Brain microvascular endothelial cell (primary cell): ENCODE results near the gene SLC25A11.
"Not testable (repeated sequence)": the region's sequence is repeated elsewhere in the genome, so short reads cannot be mapped to it uniquely, and the experiment has no call there.

Experiments
- DNase-seq: peaks from one replicate; pipeline ENCODE4 v3.0.0-alpha.2; 2020
- H3K27ac ChIP-seq: fragments of 250-450 bp; sonication (Bioruptor Pico); 2 replicates; pipeline ENCODE4 v1.5.1; 2020; ENCODE audit warnings: mild to moderate bottlenecking, moderate library complexity
- H3K27me3 ChIP-seq: fragments of 250-450 bp; sonication (Bioruptor Pico); replicated peaks from 2 replicates; pipeline ENCODE4 v1.5.1; 2020; ENCODE audit warnings: mild to moderate bottlenecking
- H3K36me3 ChIP-seq: fragments of 250-450 bp; sonication (Bioruptor Pico); replicated peaks from 2 replicates; pipeline ENCODE4 v1.5.1; 2020; ENCODE audit warnings: mild to moderate bottlenecking
- H3K4me3 ChIP-seq: 2 replicates; pipeline ENCODE4 v1.5.1; 2011; ENCODE audit warnings: low read depth, mild to moderate bottlenecking, control low read depth, low read length, moderate library complexity
- CTCF ChIP-seq: IDR thresholded peaks from 2 replicates; pipeline ENCODE4 v1.5.1; 2011; ENCODE audit warnings: low read depth, mild to moderate bottlenecking, moderate library complexity, low read length, control low read depth, inconsistent platforms; ENCODE audit errors: missing control alignments
- in situ Hi-C: cut with HindIII; loops from 2 replicates; pipeline ENCODE4 v1.10.0; 2017; ENCODE audit warnings: low sequenced_read_pairs, low pct_ligation_motif_present

The SLC25A11 gene

DNA sequence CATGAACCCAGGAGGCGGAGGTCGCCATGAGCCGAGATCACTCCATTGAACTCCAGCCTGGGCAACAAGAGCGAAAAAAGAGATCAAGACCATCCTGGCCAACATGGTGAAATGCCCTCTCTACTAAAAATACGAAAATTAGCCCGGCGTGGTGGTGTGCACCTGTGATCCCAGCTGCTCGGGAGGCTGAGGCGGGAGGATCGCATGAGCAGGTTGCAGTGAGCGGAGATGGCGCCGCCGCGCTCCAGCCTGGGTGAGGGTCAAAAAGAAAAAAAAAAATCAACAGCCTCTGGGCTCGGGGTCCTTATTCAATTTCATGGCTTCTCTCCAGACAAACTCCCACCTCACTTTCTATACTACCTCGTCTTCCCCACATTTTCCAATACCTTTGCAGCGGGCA lies 11.0 kb downstream of the SLC25A11 start:
- no peak for TF ChIP-seq CTCF
- in situ Hi-C loops: no loop called here
- Histone ChIP-seq H3K36me3 (no peaks in the 10 kb centered on the region), H3K27ac (no peak overlapping the region), H3K27me3 (no peaks in the 10 kb centered on the region), H3K4me3 (no peak overlapping the region)
- no peak for DNase-seq

DNA sequence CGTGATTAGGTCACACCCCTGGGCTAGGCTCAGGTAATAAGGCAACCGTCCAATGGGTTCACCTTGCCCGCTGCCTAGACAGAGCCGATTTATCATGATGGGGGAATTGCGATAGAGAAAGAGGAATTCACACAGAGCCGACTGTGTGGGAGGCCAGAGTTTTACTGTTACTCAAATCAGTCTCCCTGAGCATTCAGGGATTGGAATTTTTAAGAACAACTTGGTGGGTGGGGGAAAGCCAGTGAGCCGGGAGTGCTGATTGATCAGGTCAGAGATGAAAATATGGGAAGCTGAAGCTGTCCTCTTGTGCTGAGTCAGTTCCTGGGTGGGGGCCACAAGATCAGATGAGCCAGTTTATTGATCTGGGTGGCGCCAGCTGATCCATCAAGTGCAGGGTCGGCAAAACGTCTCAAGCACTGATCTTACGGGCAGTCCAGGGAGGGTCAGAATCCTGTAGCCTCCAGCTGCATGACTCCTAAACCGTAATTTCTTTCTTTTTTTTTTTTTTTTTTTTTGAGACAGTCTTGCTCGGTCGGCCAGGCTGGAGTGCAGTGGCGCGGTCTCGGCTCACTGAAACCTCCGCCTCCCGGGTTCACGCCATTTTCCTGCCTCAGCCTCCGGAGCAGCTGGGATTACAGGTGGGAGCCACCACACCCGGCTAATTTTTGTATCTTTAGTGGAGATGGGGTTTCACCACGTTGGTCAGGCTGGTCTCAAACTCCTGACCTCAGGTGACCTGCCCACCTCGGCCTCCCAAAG lies 13.1 kb downstream of the SLC25A11 start:
- DNase-seq, H3K36me3 ChIP-seq, H3K27me3 ChIP-seq, H3K4me3 ChIP-seq, in situ Hi-C loops, H3K27ac ChIP-seq: not testable (repeated sequence)

DNA sequence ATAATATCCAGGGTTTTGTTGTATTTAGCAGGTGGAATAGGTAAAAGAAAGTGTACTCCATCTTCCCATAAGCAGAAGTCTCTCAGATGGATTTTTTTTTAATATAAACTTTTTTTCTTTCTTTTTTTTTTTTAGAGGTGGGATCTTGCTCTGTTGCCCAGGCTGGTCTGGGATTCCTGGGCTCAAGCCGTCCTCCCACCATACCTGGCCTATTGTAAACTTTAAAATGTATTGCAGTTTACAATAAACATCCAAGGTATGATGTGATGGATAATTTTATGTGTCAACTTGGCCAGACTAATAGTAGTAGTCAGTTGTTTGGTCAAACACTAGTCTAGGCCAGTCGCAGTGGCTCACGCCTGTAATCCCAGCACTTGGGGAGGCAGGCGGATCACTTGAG lies 18.5 kb downstream of the SLC25A11 start:
- Histone ChIP-seq H3K4me3 (no peak overlapping the region), H3K27me3 (no peaks in the 10 kb centered on the region), H3K27ac (no peak overlapping the region), H3K36me3 (no peaks in the 10 kb centered on the region)
- in situ Hi-C loops: no loop called here
- DNase-seq: no peak
- TF ChIP-seq CTCF: no peak

- in situ Hi-C loops: no loop called here
- TF ChIP-seq CTCF: no peak
- H3K4me3 ChIP-seq: no peak overlapping the region
- no peaks in the 10 kb centered on the region for H3K36me3 ChIP-seq
- no peak for DNase-seq
- H3K27ac ChIP-seq: no peak overlapping the region
- H3K27me3 ChIP-seq: no peaks in the 10 kb centered on the region
Observed at GRCh38 chr17:4920351-4921048, 19.3 kb downstream of the SLC25A11 start.

GRCh38 chr17:4919511-4920047 lies 20.3 kb downstream of the SLC25A11 start:
- no peak overlapping the region for H3K4me3 ChIP-seq
- no peak for DNase-seq
- no peak overlapping the region for H3K27ac ChIP-seq
- no peaks in the 10 kb centered on the region for H3K36me3 ChIP-seq
- in situ Hi-C loops: no loop called here
- no peaks in the 10 kb centered on the region for H3K27me3 ChIP-seq
- TF ChIP-seq CTCF: no peak

DNA sequence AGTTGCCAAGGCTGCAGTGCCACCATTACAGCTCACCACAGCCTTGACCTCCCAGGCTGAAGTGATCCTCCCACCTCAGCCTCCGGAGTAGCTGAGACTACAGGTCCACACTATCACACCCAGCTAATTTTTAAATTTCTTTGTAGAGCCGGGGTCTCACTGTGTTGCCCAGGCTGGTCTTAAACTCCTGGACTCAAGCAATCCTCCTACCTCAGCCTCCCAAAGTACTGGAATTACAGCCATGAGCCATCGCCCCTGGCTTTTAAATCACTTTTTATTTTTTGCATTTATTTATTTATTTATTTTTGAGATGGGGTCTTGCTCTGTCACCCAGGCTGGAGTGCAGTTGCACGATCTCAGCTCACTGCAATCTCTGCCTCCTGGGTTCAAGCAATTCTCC lies 25.3 kb downstream of the SLC25A11 start:
- H3K27ac ChIP-seq, H3K27me3 ChIP-seq, H3K4me3 ChIP-seq, DNase-seq, in situ Hi-C loops, H3K36me3 ChIP-seq: not testable (repeated sequence)

DNA sequence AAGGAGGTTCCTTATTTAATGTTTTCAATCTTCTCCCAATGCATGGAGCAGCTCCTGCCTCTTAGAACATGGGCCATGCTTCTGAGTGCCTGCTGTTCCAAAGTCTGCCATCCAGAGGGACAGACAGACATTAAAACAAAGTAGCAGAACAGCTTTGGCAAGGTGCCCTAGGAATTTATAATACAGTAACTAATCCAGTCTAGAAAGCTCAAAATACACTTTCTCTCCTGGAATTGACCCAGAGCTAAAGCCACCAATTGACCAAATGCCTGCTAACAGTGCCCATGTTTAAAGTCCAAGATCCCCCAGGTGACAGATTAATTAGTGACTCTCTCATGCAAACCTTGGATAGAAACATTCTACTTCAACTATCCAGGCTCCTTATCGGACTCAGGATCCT lies 25.9 kb downstream of the SLC25A11 start:
- in situ Hi-C loops: no loop called here
- TF ChIP-seq CTCF: no peak
- no peaks in the 10 kb centered on the region for H3K36me3 ChIP-seq

More for the DNA sequence above, 25.9 kb downstream of the SLC25A11 start:
- no peak overlapping the region for H3K27ac ChIP-seq
- no peak overlapping the region for H3K4me3 ChIP-seq
- no peak for DNase-seq
- H3K27me3 ChIP-seq: no peaks in the 10 kb centered on the region
